OCI-LY3 (cell line): Measurements from ENCODE around the gene IKZF2.

Source experiments
- H2AFZ ChIP-seq: fragments of 200-600, 300-600 bp; shearing (Covaris generic); 2 replicates; pipeline ENCODE4 v1.6.0; 2014; ENCODE audit warnings: antibody characterized with exemption, low read depth, low read length
- H3K27ac ChIP-seq: fragments of 200-600, 300-600 bp; sonication (generic); 2 replicates; pipeline ENCODE4 v1.5.1; 2014; ENCODE audit warnings: mild to moderate bottlenecking, low read length, moderate library complexity, mixed read lengths
- H3K27me3 ChIP-seq: fragments of 200-600, 300-600 bp; sonication (generic); 2 replicates; pipeline ENCODE4 v1.6.1; 2014; ENCODE audit warnings: low read depth, low read length, mixed read lengths
- H3K36me3 ChIP-seq: fragments of 200-600, 300-600 bp; sonication (generic); replicated peaks from 2 replicates; pipeline ENCODE3; 2014; ENCODE audit warnings: low read depth, low read length, mixed read lengths
- H3K4me1 ChIP-seq: fragments of 300-600, 200-600 bp; sonication (generic); 2 replicates; pipeline ENCODE4 v1.6.1; 2014; ENCODE audit warnings: low read length, mixed read lengths
- H3K4me2 ChIP-seq: fragments of 200-600, 300-600 bp; sonication (generic); 2 replicates; pipeline ENCODE4 v1.6.1; 2014; ENCODE audit warnings: low read length, mixed read lengths
- H3K4me3 ChIP-seq: fragments of 300-600, 200-600 bp; sonication (generic); 2 replicates; pipeline ENCODE4 v1.5.1; 2014; ENCODE audit warnings: antibody characterized with exemption, mild to moderate bottlenecking, low read length, moderate library complexity
- H3K79me2 ChIP-seq: fragments of 300-600, 200-600 bp; shearing (Covaris generic); 2 replicates; pipeline ENCODE4 v1.6.1; 2014; ENCODE audit warnings: mild to moderate bottlenecking, low read length, mixed read lengths
- H3K9ac ChIP-seq: fragments of 300-600, 200-600 bp; shearing (Covaris generic); 2 replicates; pipeline ENCODE4 v1.6.0; 2014; ENCODE audit warnings: mild to moderate bottlenecking, low read length, moderate library complexity
- H3K9me3 ChIP-seq: fragments of 200-600, 300-600 bp; shearing (Covaris generic); 2 replicates; pipeline ENCODE4 v1.6.1; 2014; ENCODE audit warnings: low read length, mixed read lengths; ENCODE audit not compliant: insufficient read depth
- H4K20me1 ChIP-seq: fragments of 200-600, 300-600 bp; sonication (generic); 2 replicates; pipeline ENCODE4 v1.6.1; 2016; ENCODE audit warnings: low read length, mixed read lengths; ENCODE audit not compliant: insufficient read depth
- EZH2phosphoT487 ChIP-seq: fragments of 200-600 bp; shearing (Covaris generic); IDR thresholded peaks from 2 replicates; pipeline ENCODE4 v1.6.1; 2018; ENCODE audit warnings: antibody characterized with exemption, mixed run types, low read depth
- TF ChIP-seq, protein P1 (sequence below): fragments of 200-600, 300-600 bp; sonication (generic); IDR thresholded peaks from 2 replicates; pipeline ENCODE4 v1.5.1; 2014; ENCODE audit warnings: antibody characterized with exemption, low read length, low read depth

Gene IKZF2

DNA sequence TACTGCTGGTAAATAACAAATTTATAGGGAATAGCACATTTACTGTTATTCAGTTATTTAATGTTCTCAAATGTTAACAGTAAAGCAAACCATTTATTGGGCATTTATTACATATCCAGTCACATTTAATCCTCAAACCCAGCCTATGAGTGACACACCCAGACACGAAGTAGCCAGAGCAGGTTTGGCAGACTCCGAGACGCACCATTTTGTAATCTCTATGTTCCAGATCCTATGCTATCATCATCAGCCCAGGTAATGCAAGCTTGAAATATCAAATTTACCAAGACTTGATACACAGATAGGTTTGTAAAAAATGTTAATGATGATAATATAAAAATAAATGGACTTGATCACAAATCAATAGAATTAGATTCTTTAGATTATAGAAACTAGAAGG is 131.1 kb downstream of the IKZF2 start:
- H3K9me3 ChIP-seq: no peaks in the 10 kb centered on the region; the same call in 1 of the 2 replicates
- H3K4me1 ChIP-seq: peaks cover 46% of the 10 kb centered on the region
- H3K27me3 ChIP-seq: peaks cover 25% of the 10 kb centered on the region
- no peaks in the 10 kb centered on the region for H3K36me3 ChIP-seq
- no peaks in the 10 kb centered on the region for H4K20me1 ChIP-seq
- no peak overlapping the region for H3K9ac ChIP-seq
- no peak overlapping the region for H3K4me3 ChIP-seq
- no peak overlapping the region for H3K27ac ChIP-seq
- no peak overlapping the region for H2AFZ ChIP-seq
- TF ChIP-seq, protein P1, sequence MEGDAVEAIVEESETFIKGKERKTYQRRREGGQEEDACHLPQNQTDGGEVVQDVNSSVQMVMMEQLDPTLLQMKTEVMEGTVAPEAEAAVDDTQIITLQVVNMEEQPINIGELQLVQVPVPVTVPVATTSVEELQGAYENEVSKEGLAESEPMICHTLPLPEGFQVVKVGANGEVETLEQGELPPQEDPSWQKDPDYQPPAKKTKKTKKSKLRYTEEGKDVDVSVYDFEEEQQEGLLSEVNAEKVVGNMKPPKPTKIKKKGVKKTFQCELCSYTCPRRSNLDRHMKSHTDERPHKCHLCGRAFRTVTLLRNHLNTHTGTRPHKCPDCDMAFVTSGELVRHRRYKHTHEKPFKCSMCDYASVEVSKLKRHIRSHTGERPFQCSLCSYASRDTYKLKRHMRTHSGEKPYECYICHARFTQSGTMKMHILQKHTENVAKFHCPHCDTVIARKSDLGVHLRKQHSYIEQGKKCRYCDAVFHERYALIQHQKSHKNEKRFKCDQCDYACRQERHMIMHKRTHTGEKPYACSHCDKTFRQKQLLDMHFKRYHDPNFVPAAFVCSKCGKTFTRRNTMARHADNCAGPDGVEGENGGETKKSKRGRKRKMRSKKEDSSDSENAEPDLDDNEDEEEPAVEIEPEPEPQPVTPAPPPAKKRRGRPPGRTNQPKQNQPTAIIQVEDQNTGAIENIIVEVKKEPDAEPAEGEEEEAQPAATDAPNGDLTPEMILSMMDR: no peak
- no peak overlapping the region for H3K4me2 ChIP-seq
- no peaks in the 10 kb centered on the region for H3K79me2 ChIP-seq

DNA sequence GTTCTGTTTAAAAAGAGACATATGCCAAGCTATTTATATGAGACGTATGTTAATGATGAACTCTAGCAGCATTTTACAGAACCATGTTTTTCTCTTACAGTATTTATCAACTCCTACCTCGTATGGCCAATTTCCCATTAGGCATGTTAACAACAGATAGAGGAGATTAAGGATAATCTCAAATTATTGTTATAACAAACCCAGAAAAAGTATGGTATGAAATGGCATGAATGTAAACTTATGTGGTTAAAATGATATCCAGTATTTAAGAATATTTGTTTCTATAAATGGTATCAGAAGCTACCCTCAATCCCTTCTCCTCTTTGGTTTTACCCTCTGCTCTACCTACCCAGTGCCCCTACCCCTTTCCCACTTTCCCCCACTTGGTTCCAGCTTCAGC is 132.0 kb downstream of the IKZF2 start:
- Histone ChIP-seq H3K27ac (no peak overlapping the region), H3K4me3 (no peak overlapping the region), H3K9me3 (no peaks in the 10 kb centered on the region; the same call in 1 of the 2 replicates), H3K27me3 (peaks cover 31% of the 10 kb centered on the region), H3K9ac (no peak overlapping the region), H3K36me3 (no peaks in the 10 kb centered on the region), H3K79me2 (no peaks in the 10 kb centered on the region), H3K4me1 (peaks cover 55% of the 10 kb centered on the region), H4K20me1 (no peaks in the 10 kb centered on the region), H3K4me2 (no peak overlapping the region), H2AFZ (no peak overlapping the region)
- TF ChIP-seq, protein P1: no peak
- TF ChIP-seq EZH2phosphoT487: no peak

- H4K20me1 ChIP-seq: no peaks in the 10 kb centered on the region
- no peak overlapping the region for H3K27ac ChIP-seq
- H3K9ac ChIP-seq: no peak overlapping the region
- no peak overlapping the region for H3K4me3 ChIP-seq
- H3K79me2 ChIP-seq: no peaks in the 10 kb centered on the region
- H3K4me1 ChIP-seq: peaks cover 62% of the 10 kb centered on the region
- TF ChIP-seq EZH2phosphoT487: no peak
- TF ChIP-seq, protein P1: no peak
- H3K9me3 ChIP-seq: no peaks in the 10 kb centered on the region; the same call in 1 of the 2 replicates
- H3K27me3 ChIP-seq: peaks cover 40% of the 10 kb centered on the region
- no peak overlapping the region for H3K4me2 ChIP-seq
- H3K36me3 ChIP-seq: no peaks in the 10 kb centered on the region
- H2AFZ ChIP-seq: no peak overlapping the region
Observed at GRCh38 chr2:213018340-213018901, 133.0 kb downstream of the IKZF2 start.

- H3K27ac ChIP-seq: no peak overlapping the region
- no peak overlapping the region for H3K9ac ChIP-seq
- H3K9me3 ChIP-seq: no peaks in the 10 kb centered on the region; the same call in 1 of the 2 replicates
- H2AFZ ChIP-seq: no peak overlapping the region
- H3K79me2 ChIP-seq: no peaks in the 10 kb centered on the region
- H3K36me3 ChIP-seq: no peaks in the 10 kb centered on the region
- peaks cover 52% of the 10 kb centered on the region for H3K4me1 ChIP-seq
- no peak overlapping the region for H3K4me3 ChIP-seq
- H4K20me1 ChIP-seq: no peaks in the 10 kb centered on the region
- H3K4me2 ChIP-seq: no peak overlapping the region
- H3K27me3 ChIP-seq: peaks cover 40% of the 10 kb centered on the region
- TF ChIP-seq, protein P1: no peak
- TF ChIP-seq EZH2phosphoT487: no peak
Observed at GRCh38 chr2:213017404-213017803, 134.0 kb downstream of the IKZF2 start.
